WTC11 (cell line): Measurements from ENCODE around the gene ASTN2. TPM values are rescaled to one million over a fixed set of nuclear protein-coding genes. Genes with fewer than 3 reads are reported as not detected.

Source experiments
- ATAC-seq: fragments of 200-7000 bp; cut with Tn5 transposase; 2 replicates; pipeline ENCODE4 v1.10.0; 2021; ENCODE audit warnings: mild to moderate bottlenecking, moderate library complexity
- CTCF ChIA-PET: fragments of 300-600 bp; sonication (Branson Sonifier 250); formaldehyde crosslinking; loops from one replicate; lab custom pipeline; 2021; ENCODE audit warnings: antibody characterized with exemption; lab: Charles Lee
- POLR2A ChIA-PET: fragments of 350-600 bp; sonication (Branson Sonifier 250); formaldehyde crosslinking; loops from one replicate; lab custom pipeline; 2021; ENCODE audit warnings: antibody characterized with exemption; lab: Charles Lee
- DNase-seq: peaks from one replicate; pipeline ENCODE4 v3.0.0; 2021; ENCODE audit warnings: low spot score
- H3K27ac Mint-ChIP-seq: 2 replicates; pipeline ENCODE4 v1.8.0; 2021; ENCODE audit warnings: mixed read lengths
- H3K27me3 Mint-ChIP-seq: 2 replicates; pipeline ENCODE4 v1.8.0; 2021; ENCODE audit warnings: low read depth, mild to moderate bottlenecking, moderate library complexity, mixed read lengths
- H3K36me3 Mint-ChIP-seq: 2 replicates; pipeline ENCODE4 v1.8.0; 2021; ENCODE audit warnings: mixed read lengths
- H3K4me1 Mint-ChIP-seq: 2 replicates; pipeline ENCODE4 v1.8.0; 2022; ENCODE audit warnings: mixed read lengths
- H3K4me3 Mint-ChIP-seq: 2 replicates; pipeline ENCODE4 v1.8.0; 2021; ENCODE audit warnings: mild to moderate bottlenecking, moderate library complexity, mixed read lengths
- H3K9me3 Mint-ChIP-seq: 2 replicates; pipeline ENCODE4 v1.8.0; 2021; ENCODE audit warnings: mixed read lengths
- ATF3 ChIP-seq: sonication (generic); formaldehyde crosslinking; conservative IDR thresholded peaks from 2 replicates; pipeline ENCODE4 v1.8.1; 2022; ENCODE audit warnings: mild to moderate bottlenecking, missing genetic modification reagents
- EMX1 ChIP-seq: fragments of 250-450 bp; sonication (Bioruptor Pico); IDR thresholded peaks from 2 replicates; pipeline ENCODE4 v1.8.0; 2021; ENCODE audit warnings: mild to moderate bottlenecking
- ESRRA ChIP-seq: sonication (generic); formaldehyde crosslinking; IDR thresholded peaks from 2 replicates; pipeline ENCODE4 v1.8.1; 2022; ENCODE audit warnings: mild to moderate bottlenecking, missing genetic modification reagents, borderline replicate concordance
- ETV6 ChIP-seq: sonication (generic); formaldehyde crosslinking; IDR thresholded peaks from 2 replicates; pipeline ENCODE4 v1.8.1; 2022; ENCODE audit warnings: mild to moderate bottlenecking, missing genetic modification reagents
- GTF2I ChIP-seq: fragments of 250-450 bp; sonication (Bioruptor Pico); conservative IDR thresholded peaks from 2 replicates; pipeline ENCODE4 v1.4.0; 2021; ENCODE audit warnings: mild to moderate bottlenecking
- IRF1 ChIP-seq: sonication (generic); formaldehyde crosslinking; IDR thresholded peaks from 2 replicates; pipeline ENCODE4 v1.8.0; 2023; ENCODE audit warnings: missing genetic modification reagents
- IRF2 ChIP-seq: sonication (generic); formaldehyde crosslinking; IDR thresholded peaks from 2 replicates; pipeline ENCODE4 v1.8.0; 2022; ENCODE audit warnings: low read depth, missing genetic modification reagents, borderline replicate concordance
- MYBL2 ChIP-seq: sonication (generic); formaldehyde crosslinking; IDR thresholded peaks from 2 replicates; pipeline ENCODE4 v1.8.1; 2023; ENCODE audit warnings: mild to moderate bottlenecking, moderate library complexity, missing genetic modification reagents
- SMAD3 ChIP-seq: sonication (generic); formaldehyde crosslinking; IDR thresholded peaks from 2 replicates; pipeline ENCODE4 v1.8.0; 2022; ENCODE audit warnings: missing genetic modification reagents, mild to moderate bottlenecking, borderline replicate concordance
- SOX15 ChIP-seq: fragments of 250-450 bp; sonication (Bioruptor Pico); IDR thresholded peaks from 2 replicates; pipeline ENCODE4 v1.9.0; 2021; ENCODE audit warnings: mild to moderate bottlenecking
- TP53 ChIP-seq: sonication (generic); formaldehyde crosslinking; IDR thresholded peaks from 2 replicates; pipeline ENCODE4 v1.8.1; 2023; ENCODE audit warnings: mild to moderate bottlenecking, missing genetic modification reagents
- ZBTB21 ChIP-seq: sonication (generic); formaldehyde crosslinking; IDR thresholded peaks from 2 replicates; pipeline ENCODE4 v1.8.1; 2023; ENCODE audit warnings: mild to moderate bottlenecking, missing genetic modification reagents, borderline replicate concordance
- ZMAT4 ChIP-seq: fragments of 250-450 bp; sonication (Bioruptor Pico); IDR thresholded peaks from 2 replicates; pipeline ENCODE4 v1.9.0; 2021; ENCODE audit warnings: mild to moderate bottlenecking
- ZNF121 ChIP-seq: sonication (generic); formaldehyde crosslinking; IDR thresholded peaks from 2 replicates; pipeline ENCODE4 v1.8.0; 2023; ENCODE audit warnings: missing genetic modification reagents
- ZNF281 ChIP-seq: sonication (generic); formaldehyde crosslinking; IDR thresholded peaks from 2 replicates; pipeline ENCODE4 v1.8.0; 2023; ENCODE audit warnings: mild to moderate bottlenecking, missing genetic modification reagents
- ZNF416 ChIP-seq: fragments of 250-450 bp; sonication (Bioruptor Pico); IDR thresholded peaks from 2 replicates; pipeline ENCODE4 v1.9.0; 2021; ENCODE audit warnings: mild to moderate bottlenecking, inconsistent platforms
- ZNF423 ChIP-seq: fragments of 250-450 bp; sonication (Bioruptor Pico); IDR thresholded peaks from 2 replicates; pipeline ENCODE4 v2.1.2; 2022; ENCODE audit warnings: mild to moderate bottlenecking, moderate library complexity
- total RNA-seq: library from RNA; stranded (reverse); gene quantifications from 3 replicates; pipeline ENCODE4 v1.2.3, GENCODE V29; 2021
- TF ChIP-seq, protein P1 (sequence below): fragments of 250-450 bp; sonication (Bioruptor Pico); IDR thresholded peaks from 2 replicates; pipeline ENCODE4 v1.8.0; 2021; ENCODE audit warnings: mild to moderate bottlenecking

ASTN2 gene
- total RNA-seq, 1 experiment from 2014 or later, result 16.2 TPM

- Mint-ChIP-seq H3K36me3 (no peaks in the 10 kb centered on the region), H3K4me1 (peaks cover 10% of the 10 kb centered on the region), H3K27me3 (no peaks in the 10 kb centered on the region), H3K27ac (no peak overlapping the region), H3K4me3 (no peak overlapping the region), H3K9me3 (no peaks in the 10 kb centered on the region)
- DNase-seq (no peak), ATAC-seq (no peak)
- POLR2A ChIA-PET, result interaction anchor here (0.6 kb wide), 1 partner anchor 8 kb away, joined by 3 read pairs; no protein-coding TSS in a partner anchor
- no peak for TF ChIP-seq ZNF121 (CRISPR knock-in tag)
- CTCF ChIA-PET, result no interaction called here
Measured at GRCh38 chr9:116447934-116448333, 966.9 kb downstream of the ASTN2 start.

DNA sequence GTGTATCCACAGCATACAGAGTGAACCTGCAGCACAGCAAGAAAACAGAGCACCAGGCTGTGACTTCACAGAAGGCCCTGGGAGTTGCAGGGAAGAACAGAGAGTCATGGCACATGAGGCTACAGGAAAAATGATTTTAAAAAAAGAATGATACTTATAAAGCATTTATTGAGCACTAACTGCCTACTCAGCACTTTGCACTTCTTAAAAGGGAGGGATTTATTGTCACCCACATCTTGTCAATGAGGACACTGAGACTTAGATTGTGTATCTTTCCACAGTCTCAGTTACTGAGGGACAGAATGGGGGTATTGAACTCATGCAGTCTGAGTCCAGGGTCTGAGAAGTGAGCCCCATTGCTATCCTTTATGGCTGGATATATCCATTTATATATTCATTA is 972.3 kb downstream of the ASTN2 start:
- H3K4me3 Mint-ChIP-seq, result no peak overlapping the region
- POLR2A ChIA-PET, result no interaction called here

More for the DNA sequence above, 972.3 kb downstream of the ASTN2 start:
- CTCF ChIA-PET, result no interaction called here
- ATAC-seq (no peak), DNase-seq (no peak)
- H3K4me1 Mint-ChIP-seq, result no peaks in the 10 kb centered on the region
- H3K27me3 Mint-ChIP-seq, result no peaks in the 10 kb centered on the region
- TF ChIP-seq ETV6 (CRISPR knock-in tag), result no peak
- no peak for TF ChIP-seq SMAD3
- no peak for TF ChIP-seq ZNF423 (CRISPR knock-in tag)
- TF ChIP-seq GTF2I (CRISPR knock-in tag), result no peak
- no peak for TF ChIP-seq ZBTB21 (CRISPR knock-in tag)
- no peak for TF ChIP-seq ZMAT4 (CRISPR knock-in tag)
- no peak for TF ChIP-seq ZNF281 (CRISPR knock-in tag)
- TF ChIP-seq TP53 (CRISPR knock-in tag), result no peak
- no peak for TF ChIP-seq SOX15 (CRISPR knock-in tag)
- TF ChIP-seq EMX1 (CRISPR knock-in tag), result no peak
- no peak for TF ChIP-seq ZNF416 (CRISPR knock-in tag)
- TF ChIP-seq ATF3, result no peak
- TF ChIP-seq, protein P1, sequence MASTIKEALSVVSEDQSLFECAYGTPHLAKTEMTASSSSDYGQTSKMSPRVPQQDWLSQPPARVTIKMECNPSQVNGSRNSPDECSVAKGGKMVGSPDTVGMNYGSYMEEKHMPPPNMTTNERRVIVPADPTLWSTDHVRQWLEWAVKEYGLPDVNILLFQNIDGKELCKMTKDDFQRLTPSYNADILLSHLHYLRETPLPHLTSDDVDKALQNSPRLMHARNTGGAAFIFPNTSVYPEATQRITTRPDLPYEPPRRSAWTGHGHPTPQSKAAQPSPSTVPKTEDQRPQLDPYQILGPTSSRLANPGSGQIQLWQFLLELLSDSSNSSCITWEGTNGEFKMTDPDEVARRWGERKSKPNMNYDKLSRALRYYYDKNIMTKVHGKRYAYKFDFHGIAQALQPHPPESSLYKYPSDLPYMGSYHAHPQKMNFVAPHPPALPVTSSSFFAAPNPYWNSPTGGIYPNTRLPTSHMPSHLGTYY (CRISPR knock-in tag), result no peak
- no peak for TF ChIP-seq IRF1 (CRISPR knock-in tag)
- TF ChIP-seq MYBL2, result no peak
- no peak for TF ChIP-seq ESRRA (CRISPR knock-in tag)
- TF ChIP-seq IRF2, result no peak
- no peaks in the 10 kb centered on the region for H3K9me3 Mint-ChIP-seq
- H3K27ac Mint-ChIP-seq, result no peak overlapping the region
- peaks cover 4% of the 10 kb centered on the region for H3K36me3 Mint-ChIP-seq
